MCF 10A (cell line): ENCODE results near the gene POP7. TPM values are rescaled to one million over a fixed set of nuclear protein-coding genes. Genes with fewer than 3 reads are reported as not detected.

Experiments used
- BruUV-seq: library from RNA; stranded (reverse); fragments of 400-500 nt; replicated peaks from 2 replicates; lab custom pipeline; 2021; lab: Mats Ljungman, UMichigan
- CTCF ChIA-PET: fragments of 300-600 bp; sonication (Branson Sonifier 250); formaldehyde crosslinking; extraction: SDS; loops from one replicate; lab custom pipeline; 2021; ENCODE audit warnings: antibody characterized with exemption, inconsistent platforms; lab: Yijun Ruan, JAX
- POLR2A ChIA-PET: fragments of 300-600, 350-650 bp; sonication (Branson Sonifier 250); formaldehyde crosslinking; extraction: SDS; loops from one replicate; lab custom pipeline; 2020; ENCODE audit warnings: antibody characterized with exemption, inconsistent platforms; lab: Yijun Ruan, JAX
- DNase-seq: peaks from one replicate; pipeline ENCODE4 v3.0.0-alpha.2; 2018; ENCODE audit not compliant: unreplicated experiment
- H3K27ac Mint-ChIP-seq: one replicate; pipeline ENCODE4 v1.8.0; 2022; ENCODE audit warnings: mild to moderate bottlenecking, low read depth, mixed read lengths; ENCODE audit not compliant: unreplicated experiment
- H3K27me3 Mint-ChIP-seq: one replicate; pipeline ENCODE4 v1.8.0; 2022; ENCODE audit warnings: mixed read lengths; ENCODE audit not compliant: insufficient read depth, unreplicated experiment
- H3K36me3 Mint-ChIP-seq: one replicate; pipeline ENCODE4 v1.8.0; 2022; ENCODE audit warnings: mild to moderate bottlenecking, moderate library complexity, mixed read lengths; ENCODE audit not compliant: insufficient read depth, unreplicated experiment
- H3K4me1 Mint-ChIP-seq: one replicate; pipeline ENCODE4 v1.8.0; 2022; ENCODE audit warnings: mixed read lengths; ENCODE audit not compliant: insufficient read depth, unreplicated experiment
- H3K4me3 Mint-ChIP-seq: one replicate; pipeline ENCODE4 v1.8.0; 2022; ENCODE audit warnings: mild to moderate bottlenecking, moderate library complexity, mixed read lengths; ENCODE audit not compliant: unreplicated experiment
- H3K9me3 Mint-ChIP-seq: one replicate; pipeline ENCODE4 v1.8.0; 2022; ENCODE audit warnings: mixed read lengths; ENCODE audit not compliant: unreplicated experiment
- CTCF ChIP-seq: fragments of 200-600 bp; IDR thresholded peaks from one replicate; pipeline ENCODE4 v1.8.0; 2022; ENCODE audit warnings: antibody characterized with exemption, mild to moderate bottlenecking; ENCODE audit not compliant: unreplicated experiment
- intact Hi-C: fragments of 100-400 bp; cut with micrococcal nuclease; formaldehyde crosslinking; loops from 2 replicates; pipeline ENCODE4 v1.14.1; 2022
- total RNA-seq: library from RNA; stranded (reverse); gene quantifications from 2 replicates; pipeline ENCODE4 v1.2.3, GENCODE V29; 2022

POP7 gene
- total RNA-seq, 1 experiment from 2014 or later: 59.2 TPM

DNA sequence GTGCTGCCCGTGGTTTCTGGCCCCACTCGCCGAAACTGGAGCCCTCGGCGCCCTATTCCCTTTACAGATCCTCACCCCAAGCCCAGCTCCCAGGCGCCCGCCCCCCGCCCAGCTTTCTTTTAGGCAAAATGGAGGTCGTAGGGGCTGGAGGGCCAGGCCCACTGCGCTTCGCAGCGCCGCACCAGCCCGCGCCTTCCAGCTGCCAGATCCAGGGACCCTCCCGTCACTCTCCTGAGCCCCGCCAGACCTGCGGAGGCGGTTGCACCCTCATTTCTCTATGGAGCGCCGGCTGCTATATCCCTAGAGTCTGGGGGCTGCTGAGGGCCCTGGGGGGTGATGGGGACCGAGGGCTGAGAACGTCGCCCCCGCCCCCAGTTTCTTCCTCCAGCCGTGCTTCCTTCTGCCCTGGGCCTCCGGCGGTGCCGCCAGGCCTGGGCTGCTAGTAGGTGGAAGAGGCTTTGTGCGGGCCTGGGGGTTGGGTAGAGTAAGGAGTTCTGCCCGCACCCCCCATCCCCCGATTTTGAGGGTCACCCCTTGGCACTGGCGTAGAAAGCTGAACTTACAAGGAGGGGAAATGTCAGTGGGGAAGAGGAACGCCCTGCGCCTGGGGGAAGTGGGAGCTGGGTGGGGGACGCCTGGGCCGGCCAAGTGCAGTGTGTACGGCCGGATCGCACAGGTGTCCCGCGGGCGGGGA is 31.4 kb upstream of the POP7 start:
- ChIA-PET CTCF (interaction anchor here (0.7 to 10.0 kb wide), 2 partner anchors 17 to 608 kb away, joined by 3 to 103 read pairs; no protein-coding TSS in a partner anchor), POLR2A (interaction anchor here (1.1 to 5.0 kb wide), 5 partner anchors 15 to 239 kb away, joined by 3 to 25 read pairs (median 5); partner anchors contain the start of genes FBXO24, GIGYF1, LRCH4 and MOSPD3)
- H3K27me3 Mint-ChIP-seq: no peaks in the 10 kb centered on the region
- TF ChIP-seq CTCF: no peak
- H3K4me3 Mint-ChIP-seq: peak overlapping the region; percentile 76
- intact Hi-C loops: loop anchor here (2.0 to 5.0 kb wide), 3 partner anchors 47 to 197 kb away; partner anchors contain the start of genes MOSPD3 and TSC22D4
- BruUV-seq: no TSS peak
- H3K27ac Mint-ChIP-seq: peak overlapping the region; percentile 94
- H3K4me1 Mint-ChIP-seq: peaks cover 11% of the 10 kb centered on the region
- H3K9me3 Mint-ChIP-seq: no peaks in the 10 kb centered on the region
- no peak for DNase-seq
- peaks cover 31% of the 10 kb centered on the region for H3K36me3 Mint-ChIP-seq

- BruUV-seq: no TSS peak
Measured at GRCh38 chr7:100675105-100675451, 30.8 kb upstream of the POP7 start.

DNA sequence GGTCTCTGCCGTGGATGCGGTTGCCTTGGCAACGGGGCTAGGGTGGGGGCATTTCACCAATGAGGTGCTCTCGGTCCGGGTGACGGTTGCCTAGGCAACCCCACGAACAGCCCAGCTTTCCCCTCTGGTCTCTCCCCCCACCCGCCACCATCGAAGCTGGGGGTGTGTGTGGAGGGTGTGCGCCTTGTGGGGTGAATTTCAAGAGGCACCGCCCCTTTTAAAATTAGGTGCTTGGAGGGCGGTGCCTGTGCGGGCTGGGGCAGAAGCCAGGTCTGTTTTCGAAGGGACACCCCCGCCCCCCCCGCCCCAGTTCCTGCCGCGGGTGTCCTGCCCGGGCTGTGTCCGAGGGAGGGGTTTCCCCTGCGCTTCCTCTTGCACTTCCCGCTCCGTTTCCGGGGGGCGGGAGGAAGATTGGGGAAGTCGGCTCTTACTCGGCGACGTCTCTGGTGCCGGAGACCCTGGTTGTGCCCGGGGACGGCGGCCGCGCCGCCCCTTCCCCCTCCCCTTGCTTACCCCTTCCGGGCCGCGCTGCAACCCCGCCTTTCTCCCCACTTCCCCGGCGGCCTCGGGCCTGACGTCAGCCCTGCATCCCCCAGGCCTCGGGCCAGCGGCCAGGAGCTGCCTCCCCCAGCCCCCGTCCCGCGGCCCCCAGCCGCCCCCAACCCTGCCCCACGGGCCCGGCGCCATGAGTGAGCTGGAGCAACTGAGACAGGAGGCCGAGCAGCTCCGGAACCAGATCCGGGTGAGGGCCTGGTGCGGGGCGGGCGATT is 30.2 kb upstream of the POP7 start:
- Mint-ChIP-seq H3K36me3 (peaks cover 43% of the 10 kb centered on the region), H3K4me3 (peak overlapping the region; percentile 76), H3K27ac (no peak overlapping the region), H3K27me3 (no peaks in the 10 kb centered on the region), H3K4me1 (peaks cover 18% of the 10 kb centered on the region), H3K9me3 (no peaks in the 10 kb centered on the region)
- POLR2A ChIA-PET: interaction anchor here (0.6 to 5.0 kb wide), 4 partner anchors 17 to 214 kb away, joined by 4 to 25 read pairs (median 11); partner anchors contain the start of genes FBXO24, GIGYF1, LRCH4 and UFSP1
- CTCF ChIA-PET: interaction anchor here (10.0 kb wide), 1 partner anchor 16 kb away, joined by 103 read pairs; no protein-coding TSS in a partner anchor
- TF ChIP-seq CTCF: no peak
- intact Hi-C loops: loop anchor here (2.0 kb wide), 1 partner anchor 63 kb away; the partner anchor contains the start of gene MOSPD3
- BruUV-seq: no TSS peak
- DNase-seq: peak; percentile 51

More at GRCh38 chr7:100675105-100675451, 30.8 kb upstream of the POP7 start:
- TF ChIP-seq CTCF: no peak
- peak overlapping the region; percentile 76 for H3K4me3 Mint-ChIP-seq
- H3K9me3 Mint-ChIP-seq: no peaks in the 10 kb centered on the region
- no peaks in the 10 kb centered on the region for H3K27me3 Mint-ChIP-seq
- H3K27ac Mint-ChIP-seq: peak overlapping the region; percentile 94
- ChIA-PET POLR2A (interaction anchor here (0.6 to 5.0 kb wide), 6 partner anchors 15 to 240 kb away, joined by 3 to 25 read pairs (median 5); partner anchors contain the start of genes FBXO24, GIGYF1, LRCH4 and MOSPD3), CTCF (interaction anchor here (10.0 kb wide), 1 partner anchor 16 kb away, joined by 103 read pairs; no protein-coding TSS in a partner anchor)
- H3K4me1 Mint-ChIP-seq: peaks cover 14% of the 10 kb centered on the region
- peaks cover 36% of the 10 kb centered on the region for H3K36me3 Mint-ChIP-seq
- intact Hi-C loops: loop anchor here (2.0 kb wide), 1 partner anchor 62 kb away; the partner anchor contains the start of gene MOSPD3
- DNase-seq: no peak
